WTC11 (cell line): ENCODE data around the gene SUCLG2.

Experiments
- EMX1 ChIP-seq: fragments of 250-450 bp; sonication (Bioruptor Pico); IDR thresholded peaks from 2 replicates; pipeline ENCODE4 v1.8.0; 2021; ENCODE audit warnings: mild to moderate bottlenecking
- IRF1 ChIP-seq: sonication (generic); formaldehyde crosslinking; IDR thresholded peaks from 2 replicates; pipeline ENCODE4 v1.8.0; 2023; ENCODE audit warnings: missing genetic modification reagents
- IRF2 ChIP-seq: sonication (generic); formaldehyde crosslinking; IDR thresholded peaks from 2 replicates; pipeline ENCODE4 v1.8.0; 2022; ENCODE audit warnings: low read depth, missing genetic modification reagents, borderline replicate concordance
- JUN ChIP-seq: sonication (generic); formaldehyde crosslinking; IDR thresholded peaks from 2 replicates; pipeline ENCODE4 v1.8.0; 2023; ENCODE audit warnings: mild to moderate bottlenecking, missing genetic modification reagents
- TF ChIP-seq, protein P1 (sequence below): fragments of 200-600 bp; IDR thresholded peaks from 2 replicates; pipeline ENCODE4 v1.8.0; 2022; ENCODE audit warnings: antibody characterized with exemption

- TF ChIP-seq, protein P1, sequence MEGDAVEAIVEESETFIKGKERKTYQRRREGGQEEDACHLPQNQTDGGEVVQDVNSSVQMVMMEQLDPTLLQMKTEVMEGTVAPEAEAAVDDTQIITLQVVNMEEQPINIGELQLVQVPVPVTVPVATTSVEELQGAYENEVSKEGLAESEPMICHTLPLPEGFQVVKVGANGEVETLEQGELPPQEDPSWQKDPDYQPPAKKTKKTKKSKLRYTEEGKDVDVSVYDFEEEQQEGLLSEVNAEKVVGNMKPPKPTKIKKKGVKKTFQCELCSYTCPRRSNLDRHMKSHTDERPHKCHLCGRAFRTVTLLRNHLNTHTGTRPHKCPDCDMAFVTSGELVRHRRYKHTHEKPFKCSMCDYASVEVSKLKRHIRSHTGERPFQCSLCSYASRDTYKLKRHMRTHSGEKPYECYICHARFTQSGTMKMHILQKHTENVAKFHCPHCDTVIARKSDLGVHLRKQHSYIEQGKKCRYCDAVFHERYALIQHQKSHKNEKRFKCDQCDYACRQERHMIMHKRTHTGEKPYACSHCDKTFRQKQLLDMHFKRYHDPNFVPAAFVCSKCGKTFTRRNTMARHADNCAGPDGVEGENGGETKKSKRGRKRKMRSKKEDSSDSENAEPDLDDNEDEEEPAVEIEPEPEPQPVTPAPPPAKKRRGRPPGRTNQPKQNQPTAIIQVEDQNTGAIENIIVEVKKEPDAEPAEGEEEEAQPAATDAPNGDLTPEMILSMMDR, result no peak
- TF ChIP-seq IRF2 (CRISPR knock-in tag) (no peak), EMX1 (CRISPR knock-in tag) (no peak), JUN (CRISPR knock-in tag) (no peak), IRF1 (CRISPR knock-in tag) (no peak)
Observed at GRCh38 chr3:67654099-67654843, at the start of gene SUCLG2.
